GM23338 (cell line): ENCODE data around the gene TCF12. TPM values are rescaled to one million over a fixed set of nuclear protein-coding genes. Genes with fewer than 3 reads are reported as not detected.

Experiments used
- ATAC-seq: fragments of 200-7000 bp; cut with Tn5 transposase; 3 replicates; pipeline ENCODE4 v1.9.1; 2020
- DNase-seq: peaks from one replicate; pipeline ENCODE4 v3.0.0-alpha.2; 2015; ENCODE audit warnings: low spot score
- H2AFZ ChIP-seq: fragments of 200-600 bp; sonication (generic); 2 replicates; pipeline ENCODE4 v1.8.0; 2016; ENCODE audit warnings: antibody characterized with exemption, mild to moderate bottlenecking, moderate library complexity
- H3F3A ChIP-seq: fragments of 200-600 bp; sonication (generic); replicated peaks from 2 replicates; pipeline ENCODE4 v1.8.0; 2017; ENCODE audit warnings: antibody characterized with exemption, mixed run types, low read depth
- H3K27ac ChIP-seq: fragments of 200-600 bp; sonication (generic); 2 replicates; pipeline ENCODE4 v1.6.1; 2016; ENCODE audit warnings: low read depth
- H3K27me3 ChIP-seq: fragments of 200-600 bp; sonication (generic); 2 replicates; pipeline ENCODE4 v1.8.0; 2016; ENCODE audit warnings: mild to moderate bottlenecking, mixed run types, moderate library complexity; ENCODE audit not compliant: insufficient read depth
- H3K36me3 ChIP-seq: fragments of 200-600 bp; sonication (generic); 2 replicates; pipeline ENCODE4 v1.8.0; 2016; ENCODE audit warnings: mild to moderate bottlenecking; ENCODE audit not compliant: insufficient read depth
- H3K4me1 ChIP-seq: fragments of 200-600 bp; sonication (generic); 2 replicates; pipeline ENCODE4 v1.8.0; 2016; ENCODE audit warnings: mild to moderate bottlenecking, moderate library complexity; ENCODE audit not compliant: insufficient read depth
- H3K4me2 ChIP-seq: fragments of 200-600 bp; sonication (generic); 2 replicates; pipeline ENCODE4 v1.7.1; 2017; ENCODE audit warnings: mixed run types
- H3K4me3 ChIP-seq: fragments of 200-600 bp; sonication (generic); 2 replicates; pipeline ENCODE4 v1.6.1; 2016; ENCODE audit warnings: mixed run types
- H3K79me2 ChIP-seq: fragments of 200-600 bp; sonication (generic); replicated peaks from 2 replicates; pipeline ENCODE4 v1.8.0; 2017; ENCODE audit warnings: mild to moderate bottlenecking; ENCODE audit not compliant: insufficient read depth
- H3K9me2 ChIP-seq: fragments of 200-600 bp; sonication (generic); 2 replicates; pipeline ENCODE4 v1.8.0; 2017; ENCODE audit not compliant: insufficient read depth
- H4K20me1 ChIP-seq: fragments of 200-600 bp; sonication (generic); replicated peaks from 2 replicates; pipeline ENCODE4 v1.8.0; 2017; ENCODE audit warnings: mild to moderate bottlenecking; ENCODE audit not compliant: insufficient read depth
- H3K27ac Mint-ChIP-seq: 2 replicates; pipeline ENCODE4 v1.8.0; 2020; ENCODE audit warnings: inconsistent platforms, mild to moderate bottlenecking, moderate library complexity, mixed read lengths
- H3K27me3 Mint-ChIP-seq: 3 replicates; pipeline ENCODE4 v1.8.0; 2022; ENCODE audit warnings: low read depth, mild to moderate bottlenecking, moderate library complexity, mixed read lengths, inconsistent platforms; ENCODE audit not compliant: insufficient read depth, poor library complexity
- H3K36me3 Mint-ChIP-seq: 3 replicates; pipeline ENCODE4 v1.8.0; 2021; ENCODE audit warnings: low read depth, mild to moderate bottlenecking, inconsistent platforms, moderate library complexity, mixed read lengths
- H3K4me1 Mint-ChIP-seq: 3 replicates; pipeline ENCODE4 v1.8.0; 2020; ENCODE audit warnings: mild to moderate bottlenecking, inconsistent platforms, mixed read lengths
- H3K4me3 Mint-ChIP-seq: 3 replicates; pipeline ENCODE4 v1.8.0; 2021; ENCODE audit warnings: moderate library complexity, mild to moderate bottlenecking, inconsistent platforms, mixed read lengths
- H3K9me3 Mint-ChIP-seq: 3 replicates; pipeline ENCODE4 v1.8.0; 2020; ENCODE audit warnings: moderate library complexity, mild to moderate bottlenecking, inconsistent platforms, mixed read lengths
- CREB1 ChIP-seq: fragments of 250-450 bp; sonication (Bioruptor Pico); IDR thresholded peaks from 2 replicates; pipeline ENCODE4 v1.5.0; 2020; ENCODE audit warnings: low read depth, mild to moderate bottlenecking, moderate library complexity
- EZH2 ChIP-seq: fragments of 200-600 bp; sonication (generic); IDR thresholded peaks from one replicate; pipeline ENCODE4 v1.8.0; 2017; ENCODE audit warnings: antibody characterized with exemption, mild to moderate bottlenecking, low read depth; ENCODE audit not compliant: unreplicated experiment
- EZH2phosphoT487 ChIP-seq: fragments of 200-600 bp; sonication (generic); IDR thresholded peaks from one replicate; pipeline ENCODE4 v1.8.1; 2018; ENCODE audit warnings: antibody characterized with exemption; ENCODE audit not compliant: unreplicated experiment
- JUNB ChIP-seq: IDR thresholded peaks from one replicate; pipeline ENCODE4 v1.6.1; 2016; ENCODE audit warnings: antibody characterized with exemption; ENCODE audit not compliant: unreplicated experiment
- NANOG ChIP-seq: IDR thresholded peaks from 2 replicates; pipeline ENCODE4 v1.6.1; 2016; ENCODE audit warnings: antibody characterized with exemption, borderline replicate concordance
- POLR2AphosphoS5 ChIP-seq: IDR thresholded peaks from 2 replicates; pipeline ENCODE4 v1.6.1; 2016; ENCODE audit warnings: antibody characterized with exemption, low read depth
- STAT1 ChIP-seq: IDR thresholded peaks from one replicate; pipeline ENCODE4 v1.6.1; 2016; ENCODE audit warnings: antibody characterized with exemption; ENCODE audit not compliant: unreplicated experiment
- ZNF114 ChIP-seq: fragments of 250-450 bp; sonication (Bioruptor Pico); IDR thresholded peaks from 2 replicates; pipeline ENCODE4 v1.5.0; 2020; ENCODE audit warnings: mild to moderate bottlenecking, moderate library complexity
- ZNF331 ChIP-seq: fragments of 250-450 bp; sonication (Bioruptor Pico); IDR thresholded peaks from 2 replicates; pipeline ENCODE4 v1.5.0; 2020; ENCODE audit warnings: low read depth, mild to moderate bottlenecking, moderate library complexity
- polyA plus RNA-seq: library from polyadenylated mRNA; unstranded; fragments of >200 nt; fragmentation: Nextera tagmentation; extraction: Ambion mirVana; gene quantifications from 2 replicates; pipeline ENCODE4 v1.2.1, GENCODE V29; 2016
- total RNA-seq: library from RNA; depleted of rRNA; stranded (reverse); fragments of >200 nt; shearing (Covaris generic); gene quantifications from 2 replicates; pipeline ENCODE4 v1.2.3, GENCODE V29; 2014
- TF ChIP-seq, protein P1 (sequence below), 2 experiments: fragments of 200-600 bp in 1 of 2; sonication (generic) in 1 of 2; conservative IDR thresholded peaks; 2 replicates each; pipeline versions ENCODE4 v1.5.1 to v1.6.1; 2016 to 2017; ENCODE audit warnings: antibody characterized with exemption in 2 of 2, low read depth in 2 of 2, mild to moderate bottlenecking in 2 of 2, moderate library complexity in 1 of 2
- TF ChIP-seq, protein P2 (sequence below): IDR thresholded peaks from one replicate; pipeline ENCODE4 v1.6.1; 2018; ENCODE audit warnings: antibody characterized with exemption; ENCODE audit not compliant: unreplicated experiment
- TF ChIP-seq, protein P3 (sequence below): IDR thresholded peaks from 2 replicates; pipeline ENCODE4 v1.6.1; 2016; ENCODE audit warnings: antibody characterized with exemption
- TF ChIP-seq, protein P4 (sequence below): fragments of 250-450 bp; sonication (Bioruptor Pico); IDR thresholded peaks from 2 replicates; pipeline ENCODE4 v1.5.0; 2020; ENCODE audit warnings: mild to moderate bottlenecking, moderate library complexity

The TCF12 gene
- total and polyA plus RNA-seq, 2 experiments from 2014 or later, result 27.6 to 104 TPM

DNA sequence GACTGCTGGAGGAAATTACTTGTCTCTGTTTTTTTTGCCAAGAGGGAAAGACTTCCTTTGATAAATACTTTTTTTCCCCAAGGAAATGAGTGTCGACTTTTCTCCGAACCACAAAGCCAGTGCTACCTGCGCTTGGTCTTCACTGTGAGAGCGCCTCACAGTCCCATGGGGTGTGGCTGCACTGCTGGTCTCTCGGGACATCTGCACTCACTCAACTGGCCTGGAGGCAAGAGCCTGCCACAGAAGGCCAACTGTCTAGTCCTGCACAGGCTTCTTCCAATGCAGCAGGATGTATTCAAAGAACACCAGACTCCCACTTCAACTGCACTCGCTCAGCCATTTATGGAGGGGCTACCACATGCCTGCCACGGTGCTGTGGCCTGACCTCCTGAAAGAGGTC, 417.3 kb downstream of the TCF12 start:
- no peaks in the 10 kb centered on the region for H3K79me2 ChIP-seq
- peaks cover 17% of the 10 kb centered on the region for H3K4me1 Mint-ChIP-seq
- no peak for ATAC-seq
- H4K20me1 ChIP-seq, result no peaks in the 10 kb centered on the region
- H3K27me3 Mint-ChIP-seq, result peaks cover 12% of the 10 kb centered on the region
- no peak overlapping the region for H3K4me3 Mint-ChIP-seq
- no peaks in the 10 kb centered on the region for H3F3A ChIP-seq
- H2AFZ ChIP-seq, result no peak overlapping the region
- H3K27ac ChIP-seq, result no peak overlapping the region
- no peaks in the 10 kb centered on the region for H3K36me3 Mint-ChIP-seq
- DNase-seq, result no peak
- H3K9me3 Mint-ChIP-seq, result no peaks in the 10 kb centered on the region
- TF ChIP-seq CREB1 (CRISPR knock-in tag) (no peak), EZH2 (no peak), EZH2phosphoT487 (no peak), ZNF331 (CRISPR knock-in tag) (no peak), NANOG (no peak), POLR2AphosphoS5 (no peak), JUNB (no peak), ZNF114 (CRISPR knock-in tag) (no peak), STAT1 (no peak)
- TF ChIP-seq, protein P1, sequence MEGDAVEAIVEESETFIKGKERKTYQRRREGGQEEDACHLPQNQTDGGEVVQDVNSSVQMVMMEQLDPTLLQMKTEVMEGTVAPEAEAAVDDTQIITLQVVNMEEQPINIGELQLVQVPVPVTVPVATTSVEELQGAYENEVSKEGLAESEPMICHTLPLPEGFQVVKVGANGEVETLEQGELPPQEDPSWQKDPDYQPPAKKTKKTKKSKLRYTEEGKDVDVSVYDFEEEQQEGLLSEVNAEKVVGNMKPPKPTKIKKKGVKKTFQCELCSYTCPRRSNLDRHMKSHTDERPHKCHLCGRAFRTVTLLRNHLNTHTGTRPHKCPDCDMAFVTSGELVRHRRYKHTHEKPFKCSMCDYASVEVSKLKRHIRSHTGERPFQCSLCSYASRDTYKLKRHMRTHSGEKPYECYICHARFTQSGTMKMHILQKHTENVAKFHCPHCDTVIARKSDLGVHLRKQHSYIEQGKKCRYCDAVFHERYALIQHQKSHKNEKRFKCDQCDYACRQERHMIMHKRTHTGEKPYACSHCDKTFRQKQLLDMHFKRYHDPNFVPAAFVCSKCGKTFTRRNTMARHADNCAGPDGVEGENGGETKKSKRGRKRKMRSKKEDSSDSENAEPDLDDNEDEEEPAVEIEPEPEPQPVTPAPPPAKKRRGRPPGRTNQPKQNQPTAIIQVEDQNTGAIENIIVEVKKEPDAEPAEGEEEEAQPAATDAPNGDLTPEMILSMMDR (conservative IDR thresholded peaks at IDR 0.05; ENCODE audit: low read depth in 2 of 2), result no peak
- TF ChIP-seq, protein P2, sequence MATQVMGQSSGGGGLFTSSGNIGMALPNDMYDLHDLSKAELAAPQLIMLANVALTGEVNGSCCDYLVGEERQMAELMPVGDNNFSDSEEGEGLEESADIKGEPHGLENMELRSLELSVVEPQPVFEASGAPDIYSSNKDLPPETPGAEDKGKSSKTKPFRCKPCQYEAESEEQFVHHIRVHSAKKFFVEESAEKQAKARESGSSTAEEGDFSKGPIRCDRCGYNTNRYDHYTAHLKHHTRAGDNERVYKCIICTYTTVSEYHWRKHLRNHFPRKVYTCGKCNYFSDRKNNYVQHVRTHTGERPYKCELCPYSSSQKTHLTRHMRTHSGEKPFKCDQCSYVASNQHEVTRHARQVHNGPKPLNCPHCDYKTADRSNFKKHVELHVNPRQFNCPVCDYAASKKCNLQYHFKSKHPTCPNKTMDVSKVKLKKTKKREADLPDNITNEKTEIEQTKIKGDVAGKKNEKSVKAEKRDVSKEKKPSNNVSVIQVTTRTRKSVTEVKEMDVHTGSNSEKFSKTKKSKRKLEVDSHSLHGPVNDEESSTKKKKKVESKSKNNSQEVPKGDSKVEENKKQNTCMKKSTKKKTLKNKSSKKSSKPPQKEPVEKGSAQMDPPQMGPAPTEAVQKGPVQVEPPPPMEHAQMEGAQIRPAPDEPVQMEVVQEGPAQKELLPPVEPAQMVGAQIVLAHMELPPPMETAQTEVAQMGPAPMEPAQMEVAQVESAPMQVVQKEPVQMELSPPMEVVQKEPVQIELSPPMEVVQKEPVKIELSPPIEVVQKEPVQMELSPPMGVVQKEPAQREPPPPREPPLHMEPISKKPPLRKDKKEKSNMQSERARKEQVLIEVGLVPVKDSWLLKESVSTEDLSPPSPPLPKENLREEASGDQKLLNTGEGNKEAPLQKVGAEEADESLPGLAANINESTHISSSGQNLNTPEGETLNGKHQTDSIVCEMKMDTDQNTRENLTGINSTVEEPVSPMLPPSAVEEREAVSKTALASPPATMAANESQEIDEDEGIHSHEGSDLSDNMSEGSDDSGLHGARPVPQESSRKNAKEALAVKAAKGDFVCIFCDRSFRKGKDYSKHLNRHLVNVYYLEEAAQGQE, result no peak
- TF ChIP-seq, protein P3, sequence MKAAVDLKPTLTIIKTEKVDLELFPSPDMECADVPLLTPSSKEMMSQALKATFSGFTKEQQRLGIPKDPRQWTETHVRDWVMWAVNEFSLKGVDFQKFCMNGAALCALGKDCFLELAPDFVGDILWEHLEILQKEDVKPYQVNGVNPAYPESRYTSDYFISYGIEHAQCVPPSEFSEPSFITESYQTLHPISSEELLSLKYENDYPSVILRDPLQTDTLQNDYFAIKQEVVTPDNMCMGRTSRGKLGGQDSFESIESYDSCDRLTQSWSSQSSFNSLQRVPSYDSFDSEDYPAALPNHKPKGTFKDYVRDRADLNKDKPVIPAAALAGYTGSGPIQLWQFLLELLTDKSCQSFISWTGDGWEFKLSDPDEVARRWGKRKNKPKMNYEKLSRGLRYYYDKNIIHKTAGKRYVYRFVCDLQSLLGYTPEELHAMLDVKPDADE, result no peak
- TF ChIP-seq, protein P4, sequence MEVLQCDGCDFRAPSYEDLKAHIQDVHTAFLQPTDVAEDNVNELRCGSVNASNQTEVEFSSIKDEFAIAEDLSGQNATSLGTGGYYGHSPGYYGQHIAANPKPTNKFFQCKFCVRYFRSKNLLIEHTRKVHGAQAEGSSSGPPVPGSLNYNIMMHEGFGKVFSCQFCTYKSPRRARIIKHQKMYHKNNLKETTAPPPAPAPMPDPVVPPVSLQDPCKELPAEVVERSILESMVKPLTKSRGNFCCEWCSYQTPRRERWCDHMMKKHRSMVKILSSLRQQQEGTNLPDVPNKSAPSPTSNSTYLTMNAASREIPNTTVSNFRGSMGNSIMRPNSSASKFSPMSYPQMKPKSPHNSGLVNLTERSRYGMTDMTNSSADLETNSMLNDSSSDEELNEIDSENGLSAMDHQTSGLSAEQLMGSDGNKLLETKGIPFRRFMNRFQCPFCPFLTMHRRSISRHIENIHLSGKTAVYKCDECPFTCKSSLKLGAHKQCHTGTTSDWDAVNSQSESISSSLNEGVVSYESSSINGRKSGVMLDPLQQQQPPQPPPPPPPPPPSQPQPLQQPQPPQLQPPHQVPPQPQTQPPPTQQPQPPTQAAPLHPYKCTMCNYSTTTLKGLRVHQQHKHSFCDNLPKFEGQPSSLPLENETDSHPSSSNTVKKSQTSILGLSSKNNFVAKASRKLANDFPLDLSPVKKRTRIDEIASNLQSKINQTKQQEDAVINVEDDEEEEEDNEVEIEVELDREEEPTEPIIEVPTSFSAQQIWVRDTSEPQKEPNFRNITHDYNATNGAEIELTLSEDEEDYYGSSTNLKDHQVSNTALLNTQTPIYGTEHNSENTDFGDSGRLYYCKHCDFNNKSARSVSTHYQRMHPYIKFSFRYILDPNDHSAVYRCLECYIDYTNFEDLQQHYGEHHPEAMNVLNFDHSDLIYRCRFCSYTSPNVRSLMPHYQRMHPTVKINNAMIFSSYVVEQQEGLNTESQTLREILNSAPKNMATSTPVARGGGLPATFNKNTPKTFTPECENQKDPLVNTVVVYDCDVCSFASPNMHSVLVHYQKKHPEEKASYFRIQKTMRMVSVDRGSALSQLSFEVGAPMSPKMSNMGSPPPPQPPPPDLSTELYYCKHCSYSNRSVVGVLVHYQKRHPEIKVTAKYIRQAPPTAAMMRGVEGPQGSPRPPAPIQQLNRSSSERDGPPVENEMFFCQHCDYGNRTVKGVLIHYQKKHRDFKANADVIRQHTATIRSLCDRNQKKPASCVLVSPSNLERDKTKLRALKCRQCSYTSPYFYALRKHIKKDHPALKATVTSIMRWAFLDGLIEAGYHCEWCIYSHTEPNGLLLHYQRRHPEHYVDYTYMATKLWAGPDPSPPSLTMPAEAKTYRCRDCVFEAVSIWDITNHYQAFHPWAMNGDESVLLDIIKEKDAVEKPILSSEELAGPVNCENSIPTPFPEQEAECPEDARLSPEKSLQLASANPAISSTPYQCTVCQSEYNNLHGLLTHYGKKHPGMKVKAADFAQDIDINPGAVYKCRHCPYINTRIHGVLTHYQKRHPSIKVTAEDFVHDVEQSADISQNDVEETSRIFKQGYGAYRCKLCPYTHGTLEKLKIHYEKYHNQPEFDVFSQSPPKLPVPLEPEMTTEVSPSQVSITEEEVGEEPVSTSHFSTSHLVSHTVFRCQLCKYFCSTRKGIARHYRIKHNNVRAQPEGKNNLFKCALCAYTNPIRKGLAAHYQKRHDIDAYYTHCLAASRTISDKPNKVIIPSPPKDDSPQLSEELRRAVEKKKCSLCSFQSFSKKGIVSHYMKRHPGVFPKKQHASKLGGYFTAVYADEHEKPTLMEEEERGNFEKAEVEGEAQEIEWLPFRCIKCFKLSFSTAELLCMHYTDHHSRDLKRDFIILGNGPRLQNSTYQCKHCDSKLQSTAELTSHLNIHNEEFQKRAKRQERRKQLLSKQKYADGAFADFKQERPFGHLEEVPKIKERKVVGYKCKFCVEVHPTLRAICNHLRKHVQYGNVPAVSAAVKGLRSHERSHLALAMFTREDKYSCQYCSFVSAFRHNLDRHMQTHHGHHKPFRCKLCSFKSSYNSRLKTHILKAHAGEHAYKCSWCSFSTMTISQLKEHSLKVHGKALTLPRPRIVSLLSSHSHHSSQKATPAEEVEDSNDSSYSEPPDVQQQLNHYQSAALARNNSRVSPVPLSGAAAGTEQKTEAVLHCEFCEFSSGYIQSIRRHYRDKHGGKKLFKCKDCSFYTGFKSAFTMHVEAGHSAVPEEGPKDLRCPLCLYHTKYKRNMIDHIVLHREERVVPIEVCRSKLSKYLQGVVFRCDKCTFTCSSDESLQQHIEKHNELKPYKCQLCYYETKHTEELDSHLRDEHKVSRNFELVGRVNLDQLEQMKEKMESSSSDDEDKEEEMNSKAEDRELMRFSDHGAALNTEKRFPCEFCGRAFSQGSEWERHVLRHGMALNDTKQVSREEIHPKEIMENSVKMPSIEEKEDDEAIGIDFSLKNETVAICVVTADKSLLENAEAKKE (CRISPR knock-in tag), result no peak
- H3K9me2 ChIP-seq, result no peaks in the 10 kb centered on the region
- no peaks in the 10 kb centered on the region for H3K27me3 ChIP-seq
- no peaks in the 10 kb centered on the region for H3K36me3 ChIP-seq
- H3K4me1 ChIP-seq, result no peaks in the 10 kb centered on the region
- no peak overlapping the region for H3K4me3 ChIP-seq
- H3K27ac Mint-ChIP-seq, result no peak overlapping the region
- no peak overlapping the region for H3K4me2 ChIP-seq
